Amniotic stem cell (primary cell): ENCODE results near the gene VEZF1.

Experiments
- DNase-seq: peaks from one replicate; lab custom pipeline; 2025; lab: John Stamatoyannopoulos, UW

The VEZF1 gene

DNA sequence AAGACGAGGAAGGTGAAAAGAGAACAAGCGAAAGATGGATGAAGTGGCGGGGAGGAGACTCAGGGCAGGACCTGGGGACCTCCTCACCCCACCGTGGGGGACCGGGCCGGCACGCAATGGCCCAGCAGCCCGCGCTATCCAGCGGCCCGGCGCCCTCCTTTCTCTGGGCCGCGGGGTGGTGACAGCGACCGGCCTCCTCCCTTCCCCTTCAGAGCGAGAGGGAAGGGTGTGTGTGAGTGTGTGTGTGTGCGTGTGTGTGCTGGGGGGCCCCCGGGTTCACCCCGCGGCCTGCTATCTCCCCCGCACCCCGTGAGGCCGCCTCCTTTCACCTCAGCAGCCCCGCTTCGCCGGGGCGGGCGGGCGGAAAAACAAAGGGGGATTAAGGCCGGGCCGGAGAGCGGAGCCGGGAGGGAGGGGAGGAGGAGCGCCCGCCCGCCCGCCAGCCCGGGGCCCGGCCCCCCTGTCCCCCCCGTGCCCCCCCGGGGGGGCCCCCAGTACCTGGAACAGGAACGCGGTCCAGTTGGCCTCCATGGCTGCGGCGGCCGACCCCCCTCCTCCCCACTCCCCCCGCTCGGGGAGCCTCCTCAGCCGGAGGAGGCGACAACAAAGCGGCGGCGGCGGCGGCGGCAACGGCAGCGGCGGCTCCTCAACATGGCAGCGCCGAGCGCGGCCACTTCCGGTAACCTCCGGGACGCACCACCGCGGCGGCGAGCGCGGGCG, at the start of gene VEZF1:
TSS of gene VEZF1 (minus strand) at position 674 of the 720 bp plus-strand sequence. CDS start at position 531, 143 bp downstream.
- peak; percentile 39 for DNase-seq

DNA sequence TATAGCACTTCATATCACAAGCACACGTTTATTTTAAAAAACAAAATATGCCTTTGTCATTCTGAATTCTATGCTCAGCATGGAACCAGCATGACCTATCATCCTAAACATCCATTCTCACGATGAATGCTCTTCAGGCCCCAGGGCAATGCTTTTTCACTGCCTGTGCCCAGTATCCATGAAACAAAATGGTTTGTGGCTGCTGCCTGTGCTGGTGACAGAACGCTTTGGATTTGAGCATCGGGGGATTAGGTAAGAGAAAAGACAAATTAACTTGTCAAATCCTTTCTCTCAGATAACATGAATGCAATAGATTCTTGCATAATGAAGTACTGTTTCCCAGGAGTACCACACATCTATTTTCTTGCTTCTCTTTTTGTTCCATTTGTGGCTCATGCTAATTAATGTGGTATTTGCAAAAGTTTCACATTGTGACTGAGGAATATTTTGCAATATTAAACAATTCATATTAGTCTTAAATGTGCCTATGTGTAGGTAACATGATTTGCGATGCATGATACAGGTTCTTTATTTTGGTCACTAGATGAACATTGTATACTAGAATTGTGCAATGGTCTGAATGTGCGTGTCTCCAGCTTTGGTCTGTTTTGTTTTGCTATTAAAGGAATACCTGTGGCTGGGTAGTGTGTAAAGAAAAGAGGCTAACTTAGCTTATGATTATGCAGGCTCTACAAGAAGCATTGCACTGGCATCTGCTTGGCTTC, 44.8 kb upstream of the VEZF1 start:
- no peak for DNase-seq

- no peak for DNase-seq
Measured at GRCh38 chr17:58028578-58028977, 40.5 kb upstream of the VEZF1 start.

GRCh38 chr17:58020401-58020800, 32.3 kb upstream of the VEZF1 start:
- no peak for DNase-seq

DNA sequence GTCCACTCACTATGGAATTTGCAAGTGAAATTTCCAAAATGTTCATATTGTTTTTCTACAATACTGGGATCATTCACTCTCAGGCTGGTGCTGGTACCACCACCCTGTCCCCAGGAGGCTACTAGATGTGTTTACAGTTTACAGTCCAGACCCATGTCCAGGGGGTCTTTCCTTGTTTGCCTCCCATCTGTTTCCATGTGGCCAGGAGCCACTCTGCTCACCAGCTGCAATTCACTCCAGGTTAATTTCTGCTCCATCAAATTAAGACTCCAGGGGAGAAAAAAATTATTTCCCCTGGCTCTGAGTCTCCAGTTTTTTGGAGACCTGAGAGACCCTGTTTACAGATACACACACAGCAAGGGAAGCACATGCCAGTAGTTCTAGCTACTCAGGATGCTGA, 31.5 kb upstream of the VEZF1 start:
- DNase-seq = no peak

GRCh38 chr17:58019039-58019438, 31.0 kb upstream of the VEZF1 start:
- DNase-seq = no peak

DNA sequence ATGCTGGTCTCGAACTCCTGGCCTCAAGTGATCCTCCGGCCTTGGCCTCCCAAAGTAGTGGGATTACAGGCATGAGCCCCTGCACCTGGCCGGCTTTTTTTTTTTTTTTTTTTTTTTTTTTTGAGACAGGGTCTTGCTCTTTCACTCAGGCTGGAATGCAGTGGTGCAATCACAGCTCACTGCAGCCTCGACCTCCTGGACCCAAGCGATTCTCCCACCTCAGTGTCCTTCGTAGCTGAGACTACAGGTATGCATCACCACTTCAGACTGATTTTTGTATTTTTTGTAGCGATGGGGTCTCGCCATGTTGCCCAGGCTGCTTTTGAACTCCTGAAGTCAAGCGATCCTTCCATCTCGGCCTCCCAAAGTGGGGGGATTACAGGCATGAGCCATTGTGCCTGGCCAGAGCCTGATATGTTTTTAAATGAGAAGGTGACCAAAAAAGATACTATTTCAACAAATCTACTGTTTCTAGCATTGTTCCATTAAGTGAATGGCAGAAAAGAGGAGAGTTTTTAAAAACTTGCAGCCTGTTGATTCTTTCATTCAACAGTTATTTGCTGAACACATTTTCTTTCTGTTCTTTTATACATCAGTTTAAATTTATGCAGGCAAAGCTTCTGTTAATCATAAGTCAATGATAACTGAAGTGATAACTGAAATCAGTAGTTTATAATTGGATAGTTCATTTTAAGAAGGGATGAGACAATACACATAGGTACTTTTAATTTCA, 22.2 kb upstream of the VEZF1 start:
- no peak for DNase-seq

- DNase-seq = no peak
Measured at GRCh38 chr17:58007781-58008706, 20.0 kb upstream of the VEZF1 start.

- DNase-seq = peak; percentile 97
Measured at GRCh38 chr17:58006924-58007780, 19.1 kb upstream of the VEZF1 start, which contains the start of gene SRSF1. SRSF1 (minus strand) TSS chr17:58007246; CDS start chr17:58007137, 109 bp downstream.

- DNase-seq = peak; percentile 59
Measured at GRCh38 chr17:58006560-58006923, 18.5 kb upstream of the VEZF1 start.

GRCh38 chr17:58005728-58006559, 17.9 kb upstream of the VEZF1 start:
- no peak for DNase-seq

- DNase-seq = no peak
Measured at GRCh38 chr17:58005031-58005727, 17.1 kb upstream of the VEZF1 start.

DNA sequence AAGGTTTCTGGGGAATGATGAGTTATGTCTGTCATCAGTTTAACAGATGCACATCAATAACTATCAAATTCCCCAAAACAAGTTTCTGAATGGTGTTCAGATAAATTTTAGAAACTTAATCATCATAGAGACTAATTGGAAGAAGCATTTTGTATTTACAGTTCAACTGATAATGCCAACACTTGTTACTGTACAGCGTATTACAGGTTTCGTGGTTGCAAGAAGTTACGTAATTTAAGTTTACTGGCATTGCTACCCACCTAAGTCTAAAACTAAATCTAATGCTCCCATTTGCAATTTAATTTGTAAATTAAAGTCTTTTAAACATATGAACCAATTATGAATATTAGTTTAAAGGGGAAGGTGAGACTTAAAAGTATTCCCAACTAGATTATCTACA, 16.0 kb upstream of the VEZF1 start:
- DNase-seq = no peak

DNA sequence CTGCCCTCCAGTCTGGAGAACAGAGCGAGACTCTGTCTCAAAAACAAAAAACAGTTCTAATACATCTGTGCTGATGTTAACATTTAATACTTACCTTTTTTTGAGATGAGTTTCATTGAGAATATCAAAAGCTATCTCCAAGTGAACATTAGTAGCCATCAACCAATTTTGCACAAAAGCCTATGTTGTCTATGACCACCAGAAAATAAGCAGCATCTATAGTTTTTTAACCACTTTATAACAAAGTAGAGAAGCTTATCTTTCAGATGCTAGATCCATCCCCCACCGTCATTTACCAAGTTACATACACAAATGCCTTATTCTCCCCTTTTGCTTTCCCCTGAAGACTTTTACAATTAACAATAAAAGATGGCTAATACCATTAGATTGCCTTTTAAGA, 14.9 kb upstream of the VEZF1 start:
- DNase-seq = no peak

DNA sequence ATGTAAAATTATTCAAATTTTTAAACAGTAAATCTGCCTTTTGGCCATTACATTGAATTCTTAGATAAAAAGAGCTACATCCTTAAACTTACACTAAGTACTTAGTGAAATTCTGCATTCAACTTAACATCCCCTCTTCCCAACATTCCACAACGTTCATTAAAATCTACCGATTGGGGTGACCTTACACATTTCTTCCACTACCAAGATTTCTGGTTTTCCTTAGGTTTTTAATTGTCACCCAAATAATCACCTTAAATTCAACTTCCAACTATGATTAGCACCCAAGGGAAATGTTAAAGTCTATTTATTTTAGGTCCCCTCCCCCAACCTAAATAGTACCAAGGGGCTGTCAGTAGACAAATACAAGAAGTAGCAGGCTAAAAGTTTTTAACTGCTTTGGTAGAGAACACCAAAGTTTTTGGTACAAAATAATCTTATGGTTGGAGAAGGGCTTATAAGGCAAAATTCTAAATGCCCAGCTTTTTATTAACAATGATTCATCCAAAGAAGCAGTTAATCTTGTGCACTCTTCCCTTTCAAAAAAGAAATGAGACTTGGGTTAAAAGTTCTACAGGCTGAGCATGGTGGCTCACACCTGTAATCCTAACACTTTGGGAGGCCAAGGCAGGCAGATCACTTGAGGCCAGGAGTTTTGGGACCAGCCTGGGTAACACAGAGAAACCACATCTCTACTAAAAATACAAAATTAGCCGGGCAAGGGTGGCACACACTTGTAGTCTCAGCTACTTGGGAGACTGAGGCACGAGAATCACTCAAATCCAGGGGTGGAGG, 14.3 kb upstream of the VEZF1 start:
- no peak for DNase-seq

DNA sequence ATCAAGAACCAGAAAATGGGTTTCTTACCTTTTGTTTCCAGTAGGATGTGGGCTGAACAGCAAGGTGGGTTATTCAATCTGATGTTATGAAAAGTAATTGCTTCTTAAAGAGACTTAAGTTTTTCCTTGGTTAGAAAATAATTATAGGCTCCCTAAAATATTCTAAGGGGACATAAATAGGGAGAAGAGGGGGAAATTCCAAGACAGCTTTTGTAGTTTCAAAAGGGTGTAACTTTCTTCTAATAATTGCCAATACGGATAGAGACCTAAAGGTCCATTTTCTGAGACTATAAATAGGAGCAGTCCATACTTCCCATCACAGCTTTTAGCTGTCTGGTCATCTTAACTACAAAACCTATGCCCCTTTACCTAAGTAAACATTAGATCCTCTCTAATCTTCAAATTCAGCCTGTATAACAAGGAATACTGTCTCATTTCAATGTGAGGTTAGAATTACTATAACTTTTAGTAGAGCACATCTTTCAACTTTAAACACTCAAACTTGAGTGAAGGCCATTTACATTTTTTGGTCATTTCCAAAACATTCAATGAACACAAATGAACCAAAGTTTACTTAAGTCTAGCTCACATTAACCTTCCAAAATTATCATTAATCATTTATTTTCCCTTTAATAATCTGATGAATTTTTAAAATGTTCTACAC, 13.5 kb upstream of the VEZF1 start:
- no peak for DNase-seq

GRCh38 chr17:57999496-58000017, 11.5 kb upstream of the VEZF1 start:
- DNase-seq = peak; percentile 69
